ENCODE data around the gene CAP1.

DNA sequence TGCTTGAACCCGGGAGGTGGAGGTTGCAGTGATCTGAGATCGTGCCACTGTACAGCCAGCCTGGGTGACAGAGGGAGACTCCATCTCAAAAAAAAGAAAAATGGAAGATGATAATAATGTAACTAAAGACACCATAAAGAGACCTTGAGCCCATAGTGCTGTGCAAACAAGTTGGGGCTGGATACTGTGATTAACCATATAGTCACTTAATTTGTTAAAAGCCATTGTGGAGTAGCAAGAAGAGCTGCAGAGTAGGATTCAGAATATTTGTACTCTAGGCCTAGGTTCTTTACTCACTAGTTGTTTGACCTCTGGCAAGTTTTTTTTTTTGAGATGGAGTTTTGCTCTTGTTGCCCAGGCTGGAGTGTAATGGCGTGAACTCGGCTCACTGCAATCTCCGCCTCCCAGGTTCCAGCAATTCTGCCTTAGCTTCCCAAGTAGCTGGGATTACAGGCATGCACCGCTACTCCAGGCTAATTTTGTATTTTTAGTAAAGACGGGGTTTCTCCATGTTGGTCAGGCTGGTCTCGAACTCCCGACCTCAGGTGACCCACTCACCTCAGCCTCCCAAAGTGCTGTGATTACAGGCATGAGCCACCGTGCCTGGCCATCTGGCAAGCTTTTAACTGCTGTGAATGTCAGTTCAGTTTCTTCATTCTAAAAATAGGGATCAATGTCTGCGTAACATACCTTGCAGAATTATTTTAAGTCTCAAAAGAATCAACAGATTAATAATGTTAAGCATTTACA lies 12.8 kb downstream of the CAP1 start:
- TF ChIP-seq, protein P1, sequence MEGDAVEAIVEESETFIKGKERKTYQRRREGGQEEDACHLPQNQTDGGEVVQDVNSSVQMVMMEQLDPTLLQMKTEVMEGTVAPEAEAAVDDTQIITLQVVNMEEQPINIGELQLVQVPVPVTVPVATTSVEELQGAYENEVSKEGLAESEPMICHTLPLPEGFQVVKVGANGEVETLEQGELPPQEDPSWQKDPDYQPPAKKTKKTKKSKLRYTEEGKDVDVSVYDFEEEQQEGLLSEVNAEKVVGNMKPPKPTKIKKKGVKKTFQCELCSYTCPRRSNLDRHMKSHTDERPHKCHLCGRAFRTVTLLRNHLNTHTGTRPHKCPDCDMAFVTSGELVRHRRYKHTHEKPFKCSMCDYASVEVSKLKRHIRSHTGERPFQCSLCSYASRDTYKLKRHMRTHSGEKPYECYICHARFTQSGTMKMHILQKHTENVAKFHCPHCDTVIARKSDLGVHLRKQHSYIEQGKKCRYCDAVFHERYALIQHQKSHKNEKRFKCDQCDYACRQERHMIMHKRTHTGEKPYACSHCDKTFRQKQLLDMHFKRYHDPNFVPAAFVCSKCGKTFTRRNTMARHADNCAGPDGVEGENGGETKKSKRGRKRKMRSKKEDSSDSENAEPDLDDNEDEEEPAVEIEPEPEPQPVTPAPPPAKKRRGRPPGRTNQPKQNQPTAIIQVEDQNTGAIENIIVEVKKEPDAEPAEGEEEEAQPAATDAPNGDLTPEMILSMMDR (IDR thresholded peaks at IDR 0.05), result no peak
- TF ChIP-seq POLR2A (IDR thresholded peaks at IDR 0.05) (no peak), EP300 (IDR thresholded peaks at IDR 0.05; ENCODE audit: low read depth) (no peak)

Data from transverse colon (tissue), 3 donors.